H1 (cell line): ENCODE results near the gene WDR12. TPM values are rescaled to one million over a fixed set of nuclear protein-coding genes. Genes with fewer than 3 reads are reported as not detected.

Source experiments
- CTCF ChIA-PET: fragments of 300-600 bp; sonication (Branson Sonifier 250); formaldehyde crosslinking; loops from one replicate; lab custom pipeline; 2021; ENCODE audit not compliant: partially characterized antibody; lab: Charles Lee
- POLR2A ChIA-PET: fragments of 300-600 bp; sonication (Branson Sonifier 250); formaldehyde crosslinking; loops from one replicate; lab custom pipeline; 2021; ENCODE audit warnings: inconsistent platforms; ENCODE audit not compliant: partially characterized antibody; lab: Charles Lee
- DNase-seq, 2 experiments: peaks; one replicate each; pipeline versions ENCODE4 v3.0.0 to v3.0.0-alpha.2; 2010 to 2022; ENCODE audit warnings: low spot score in 2 of 2, low read depth in 1 of 2, mixed read lengths in 1 of 2
- FAIRE-seq: peaks from 2 replicates; lab custom pipeline; 2011; peaks lifted over from hg19 to GRCh38; lab: Jason Lieb, UNC
- H2AFZ ChIP-seq: 2 replicates; pipeline ENCODE4 v1.8.1; 2012; ENCODE audit warnings: low read length, inconsistent platforms
- H2AK5ac ChIP-seq: 2 replicates; pipeline ENCODE4 v1.6.1; 2013; ENCODE audit warnings: low read depth, low read length
- H2BK120ac ChIP-seq: replicated peaks from 2 replicates; pipeline ENCODE3; 2013; ENCODE audit warnings: low read depth, low read length, inconsistent platforms
- H2BK12ac ChIP-seq: 2 replicates; pipeline ENCODE4 v1.6.1; 2013; ENCODE audit warnings: low read depth, low read length
- H2BK15ac ChIP-seq: 2 replicates; pipeline ENCODE4 v1.6.1; 2013; ENCODE audit warnings: low read length
- H2BK20ac ChIP-seq: 2 replicates; pipeline ENCODE4 v1.6.1; 2013; ENCODE audit warnings: low read length
- H2BK5ac ChIP-seq: 2 replicates; pipeline ENCODE4 v1.6.1; 2013; ENCODE audit warnings: low read depth, low read length
- H3K14ac ChIP-seq: 2 replicates; pipeline ENCODE4 v1.6.1; 2013; ENCODE audit warnings: inconsistent platforms; ENCODE audit not compliant: insufficient read length
- H3K18ac ChIP-seq: 2 replicates; pipeline ENCODE4 v1.6.1; 2013; ENCODE audit warnings: low read length; ENCODE audit errors: extremely low read depth
- H3K23ac ChIP-seq: 2 replicates; pipeline ENCODE4 v1.6.1; 2013; ENCODE audit warnings: inconsistent platforms; ENCODE audit not compliant: insufficient read length
- H3K23me2 ChIP-seq: 2 replicates; pipeline ENCODE4 v1.6.1; 2013; ENCODE audit warnings: low read depth, low read length
- H3K27ac ChIP-seq: 2 replicates; pipeline ENCODE4 v1.6.1; 2011; ENCODE audit warnings: low read depth, low read length, inconsistent platforms
- H3K27me3 ChIP-seq, 4 experiments: replicated peaks in 1 of 4; 1 replicate in 1 of 4; 2 replicates in 3 of 4; pipeline versions ENCODE4 v1.6.1 to v1.8.1; 2011 to 2013; ENCODE audit warnings: low read length in 3 of 4, mild to moderate bottlenecking in 3 of 4, inconsistent platforms in 2 of 4, mixed read lengths in 2 of 4, moderate library complexity in 1 of 4; ENCODE audit not compliant: control insufficient read depth in 3 of 4, insufficient read depth in 3 of 4; ENCODE audit errors: extremely low read depth in 1 of 4
- H3K36me3 ChIP-seq, 4 experiments: 2 replicates each; pipeline versions ENCODE4 v1.6.1 to v1.8.1; 2011 to 2013; ENCODE audit warnings: mild to moderate bottlenecking in 4 of 4, low read length in 3 of 4, moderate library complexity in 2 of 4, control low read depth in 1 of 4, inconsistent platforms in 1 of 4; ENCODE audit not compliant: insufficient read depth in 4 of 4, control insufficient read depth in 2 of 4
- H3K4ac ChIP-seq: replicated peaks from 2 replicates; pipeline ENCODE3; 2013; ENCODE audit warnings: low read length, low read depth, mixed read lengths, inconsistent platforms; ENCODE audit not compliant: insufficient read length
- H3K4me1 ChIP-seq, 4 experiments: replicated peaks in 1 of 4; 1 replicate in 1 of 4; 2 replicates in 3 of 4; pipeline versions ENCODE4 v1.6.1 to v1.8.1; 2011 to 2013; ENCODE audit warnings: low read length in 3 of 4, inconsistent platforms in 2 of 4, mixed read lengths in 1 of 4; ENCODE audit not compliant: insufficient read depth in 4 of 4, control insufficient read depth in 3 of 4
- H3K4me2 ChIP-seq, 2 experiments: 2 replicates each; pipeline versions ENCODE4 v1.6.1 to v1.8.1; 2011 to 2013; ENCODE audit warnings: low read depth in 2 of 2, low read length in 2 of 2, control low read depth in 1 of 2, inconsistent platforms in 1 of 2, mild to moderate bottlenecking in 1 of 2; ENCODE audit not compliant: insufficient read depth in 1 of 2
- H3K4me3 ChIP-seq, 4 experiments: fragments of 200-600, 300-600 bp in 1 of 4; sonication (generic), shearing (Covaris generic), sonication (Bioruptor Twin) in 1 of 4; 2 replicates each; pipeline versions ENCODE4 v1.5.1 to v1.8.1; 2011 to 2016; ENCODE audit warnings: low read length in 4 of 4, low read depth in 3 of 4, control low read depth in 2 of 4, inconsistent platforms in 2 of 4, mild to moderate bottlenecking in 2 of 4, mixed read lengths in 1 of 4, moderate library complexity in 1 of 4; ENCODE audit not compliant: insufficient read depth in 2 of 4; ENCODE audit errors: extremely low read depth in 1 of 4
- H3K56ac ChIP-seq: replicated peaks from 2 replicates; pipeline ENCODE3; 2013; ENCODE audit warnings: low read depth, mild to moderate bottlenecking, mixed read lengths, low read length, inconsistent platforms; ENCODE audit not compliant: insufficient read length
- H3K79me1 ChIP-seq: 2 replicates; pipeline ENCODE4 v1.6.1; 2013; ENCODE audit warnings: low read depth, low read length, control low read depth
- H3K79me2 ChIP-seq, 2 experiments: 2 replicates each; pipeline versions ENCODE4 v1.6.1 to v1.8.1; 2012 to 2013; ENCODE audit warnings: low read length in 2 of 2, mild to moderate bottlenecking in 2 of 2, inconsistent platforms in 1 of 2; ENCODE audit not compliant: insufficient read depth in 2 of 2, control insufficient read depth in 1 of 2
- H3K9ac ChIP-seq, 4 experiments: replicated peaks in 1 of 4; 1 replicate in 1 of 4; 2 replicates in 3 of 4; pipeline versions ENCODE4 v1.6.1 to v1.8.1; 2011 to 2013; ENCODE audit warnings: low read depth in 3 of 4, low read length in 3 of 4, control low read depth in 2 of 4, mild to moderate bottlenecking in 2 of 4, moderate library complexity in 2 of 4, inconsistent platforms in 1 of 4; ENCODE audit errors: extremely low read depth in 1 of 4
- H3K9me3 ChIP-seq, 2 experiments: 2 replicates each; pipeline versions ENCODE4 v1.6.1 to v1.8.1; 2012 to 2013; ENCODE audit warnings: mild to moderate bottlenecking in 2 of 2, moderate library complexity in 2 of 2, control low read depth in 1 of 2, inconsistent platforms in 1 of 2, low read depth in 1 of 2, low read length in 1 of 2, mixed read lengths in 1 of 2; ENCODE audit not compliant: insufficient read depth in 2 of 2
- H4K20me1 ChIP-seq, 2 experiments: replicated peaks in 1 of 2; 2 replicates each; pipeline versions ENCODE3 to v1.8.1; 2011 to 2013; ENCODE audit warnings: inconsistent platforms in 2 of 2, low read length in 2 of 2, mild to moderate bottlenecking in 1 of 2; ENCODE audit not compliant: insufficient read depth in 2 of 2, control insufficient read depth in 1 of 2
- H4K5ac ChIP-seq: 2 replicates; pipeline ENCODE4 v1.6.1; 2013; ENCODE audit warnings: low read length, low read depth, mixed read lengths, inconsistent platforms; ENCODE audit not compliant: insufficient read length
- H4K8ac ChIP-seq: 2 replicates; pipeline ENCODE4 v1.8.0; 2013; ENCODE audit warnings: mild to moderate bottlenecking, moderate library complexity, low read length, inconsistent platforms; ENCODE audit not compliant: insufficient read depth; ENCODE audit errors: extremely low read depth
- H4K91ac ChIP-seq: replicated peaks from 2 replicates; pipeline ENCODE3; 2013; ENCODE audit warnings: low read length, mixed read lengths, inconsistent platforms; ENCODE audit not compliant: insufficient read length
- ATF3 ChIP-seq: IDR thresholded peaks from 2 replicates; pipeline ENCODE4 v1.6.1; 2011; ENCODE audit warnings: low read depth, mild to moderate bottlenecking, low read length; ENCODE audit not compliant: insufficient read depth
- BCL11A ChIP-seq, 2 experiments: IDR thresholded peaks; one replicate each; pipeline ENCODE4 v1.6.1; 2011; ENCODE audit warnings: low read depth in 2 of 2, low read length in 2 of 2, mild to moderate bottlenecking in 2 of 2
- CTCF ChIP-seq, 3 experiments: IDR thresholded peaks; 1 replicate in 2 of 3; 2 replicates in 1 of 3; pipeline versions ENCODE4 v1.5.1 to v1.6.1; 2011; ENCODE audit warnings: low read length in 3 of 3, mild to moderate bottlenecking in 3 of 3, inconsistent platforms in 2 of 3, low read depth in 1 of 3, moderate library complexity in 1 of 3; ENCODE audit not compliant: insufficient read depth in 1 of 3; ENCODE audit errors: control extremely low read depth in 1 of 3
- HDAC6 ChIP-seq: IDR thresholded peaks from one replicate; pipeline ENCODE4 v1.7.1; 2012; ENCODE audit warnings: low read depth, mild to moderate bottlenecking, inconsistent platforms, low read length, moderate library complexity
- RAD21 ChIP-seq, 2 experiments: IDR thresholded peaks in 1 of 2; conservative IDR thresholded peaks in 1 of 2; 2 replicates each; pipeline ENCODE4 v1.6.1; 2011; ENCODE audit warnings: low read depth in 2 of 2, low read length in 2 of 2, improper control_type of control experiment in 1 of 2, inconsistent platforms in 1 of 2, mild to moderate bottlenecking in 1 of 2, moderate library complexity in 1 of 2
- SAP30 ChIP-seq: fragments of 300-600 bp; sonication (generic); IDR thresholded peaks from 2 replicates; pipeline ENCODE4 v1.7.1; 2012; ENCODE audit warnings: low read length, moderate library complexity, mild to moderate bottlenecking, inconsistent platforms; ENCODE audit not compliant: insufficient read depth, insufficient replicate concordance
- TAF1 ChIP-seq: IDR thresholded peaks from 2 replicates; pipeline ENCODE4 v1.6.1; 2011; ENCODE audit warnings: mild to moderate bottlenecking, low read depth, low read length
- TBP ChIP-seq: IDR thresholded peaks from 2 replicates; pipeline ENCODE4 v1.6.1; 2011; ENCODE audit warnings: low read depth, low read length, improper control_type of control experiment
- ZNF274 ChIP-seq: IDR thresholded peaks from 2 replicates; pipeline ENCODE4 v1.7.0; 2012; ENCODE audit warnings: low read length, borderline replicate concordance; ENCODE audit errors: extremely low read depth
- WGBS, 2 experiments: shearing (Covaris generic) in 1 of 2; methylation state at CpG; one replicate each; pipeline versions ENCODE4 v1.1.6 to v1.1.7; 2013 to 2015; ENCODE audit warnings: low lambda C conversion rate in 2 of 2, mixed read lengths in 2 of 2, inconsistent platforms in 1 of 2, low coverage in 1 of 2, missing lambda C conversion rate in 1 of 2; ENCODE audit not compliant: insufficient replicate concordance in 2 of 2, insufficient coverage in 1 of 2, insufficient read length in 1 of 2; ENCODE audit errors: extremely low coverage in 1 of 2, missing lambda C conversion rate in 1 of 2; 5-methylcytosine and 5-hydroxymethylcytosine counted together
- polyA plus RNA-seq, 7 experiments: library from polyadenylated mRNA; depleted of rRNA in 3 of 7; stranded (reverse) in 5 of 7; unstranded in 2 of 7; fragments of >200 nt in 5 of 7; fragments of 200-250 nt in 2 of 7; gene quantifications; 1 replicate in 5 of 7; 2 replicates in 1 of 7; 4 replicates in 1 of 7; pipeline versions ENCODE4 v1.2.1 to v1.2.3, GENCODE V29; 2011 to 2013; ENCODE audit warnings: missing spikeins in 2 of 7, mixed read lengths in 2 of 7
- total RNA-seq: library from RNA; stranded (reverse); fragmentation: NEBNext Ultra II Directional; extraction: Animal tissue kit (Norgen Biotek cat#: 25700); gene quantifications from 2 replicates; pipeline ENCODE4 v1.2.1, GENCODE V29; 2021

The WDR12 gene
- total and polyA plus RNA-seq, 2 of the 8 experiments (the other 6 are each of a cell fraction or from before 2014, with no cell fraction given) = 25.0 to 183 TPM

DNA sequence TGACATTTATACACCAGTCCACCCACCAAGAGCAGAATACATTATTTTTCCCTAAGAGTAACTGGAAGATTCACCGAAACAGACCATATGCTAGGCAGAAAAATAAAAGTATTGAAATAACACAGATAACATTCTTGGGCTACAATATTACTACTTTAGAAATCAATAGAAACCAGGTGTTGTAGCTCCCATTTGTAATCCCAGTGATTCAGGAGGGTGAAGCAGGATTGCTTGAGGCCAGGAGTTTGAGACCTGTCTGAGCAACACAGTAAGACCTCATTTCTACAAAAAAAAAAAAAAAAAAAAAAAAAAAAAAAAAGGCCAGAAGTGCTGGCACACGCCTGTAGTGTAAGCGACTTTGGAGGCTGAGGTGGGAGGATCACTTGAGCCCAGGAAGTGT lies 49.5 kb downstream of the WDR12 start:
- H3K14ac ChIP-seq = no peak overlapping the region
- no peak overlapping the region for H2BK120ac ChIP-seq
- H3K4me3 ChIP-seq = no peak overlapping the region
- 87% methylated on average over 2 of the region's 3 CpGs; no CpG with 5 or more reads in 1 of the 2 experiments for WGBS, 2 experiments
- no peak overlapping the region for H3K56ac ChIP-seq
- no peak overlapping the region for H2BK12ac ChIP-seq
- H3K79me2 ChIP-seq = no peaks in the 10 kb centered on the region
- no peaks in the 10 kb centered on the region for H3K79me1 ChIP-seq
- H3K18ac ChIP-seq = no peak overlapping the region
- no peak overlapping the region for H2AK5ac ChIP-seq
- H3K23me2 ChIP-seq = no peaks in the 10 kb centered on the region
- H2BK20ac ChIP-seq = no peak overlapping the region
- H4K5ac ChIP-seq = no peak overlapping the region
- no peak for TF ChIP-seq ATF3
- TF ChIP-seq HDAC6 = no peak
- TF ChIP-seq CTCF (IDR thresholded peaks at IDR 0.05; ENCODE audit: control extremely low read depth in 1 of 3, insufficient read depth in 1 of 3, low read depth in 1 of 3, low read length in 3 of 3) = no peak
- TF ChIP-seq TBP = no peak
- no peak for TF ChIP-seq TAF1
- TF ChIP-seq BCL11A (IDR thresholded peaks at IDR 0.05; ENCODE audit: low read depth in 2 of 2, low read length in 2 of 2) = no peak
- no peak for TF ChIP-seq RAD21 (IDR thresholded peaks at IDR 0.05 in 1 of 2, conservative IDR thresholded peaks at IDR 0.05 in 1 of 2; ENCODE audit: low read depth in 2 of 2, low read length in 2 of 2)
- no peak for TF ChIP-seq SAP30
- TF ChIP-seq ZNF274 = no peak
- no peaks in the 10 kb centered on the region for H3K4me1 ChIP-seq
- no peak overlapping the region for H3K23ac ChIP-seq
- no peak overlapping the region for H3K9ac ChIP-seq
- no peak for FAIRE-seq
- no peak overlapping the region for H2BK5ac ChIP-seq
- no peak overlapping the region for H4K91ac ChIP-seq
- H3K9me3 ChIP-seq = no peaks in the 10 kb centered on the region
- ChIA-PET POLR2A (no interaction called here), CTCF (interaction anchor here (0.7 kb wide), 1 partner anchor 200 kb away, joined by 3 read pairs; no protein-coding TSS in a partner anchor)
- H3K4ac ChIP-seq = no peak overlapping the region
- H3K36me3 ChIP-seq = no peaks in the 10 kb centered on the region
- no peaks in the 10 kb centered on the region for H4K20me1 ChIP-seq
- H4K8ac ChIP-seq = no peak overlapping the region
- DNase-seq = no peak
- H3K27ac ChIP-seq = no peak overlapping the region
- H3K27me3 ChIP-seq = no peaks in the 10 kb centered on the region
- H3K4me2 ChIP-seq = no peak overlapping the region
- H2BK15ac ChIP-seq = no peak overlapping the region
- no peak overlapping the region for H2AFZ ChIP-seq
